ENCODE results near the gene FAR2. TPM values are rescaled to one million over a fixed set of nuclear protein-coding genes. Genes with fewer than 3 reads are reported as not detected.

FAR2 gene
- 7.4 and 7.9 TPM in 2 replicates for polyA plus RNA-seq (2012; rRNA removed)
- polyA plus RNA-seq (2012; cell fraction: cytosol; rRNA removed), result 7.3 and 7.5 TPM in 2 replicates
- polyA plus RNA-seq (2012; cell fraction: nucleus; rRNA removed), result 13.9 and 14.1 TPM in 2 replicates

- H2AFZ ChIP-seq (ENCODE audit: low read depth), result peak within 1 kb of the TSS; percentile 89
- DNase-seq, result peak; percentile 85
- H3K27me3 ChIP-seq (ENCODE audit: insufficient read depth), result no peaks in the 10 kb centered on the region
- peak within 1 kb of the TSS; percentile 70 to 83 for H3K4me3 ChIP-seq (ENCODE audit: low read depth in 2 of 2, low read length in 1 of 2)
- CTCF ChIA-PET, result interaction anchor here (1.1 to 2.3 kb wide), 3 partner anchors 9 to 76 kb away, joined by 3 to 6 read pairs (median 3); no protein-coding TSS in a partner anchor
- no peaks in the 10 kb centered on the region for H4K20me1 ChIP-seq (ENCODE audit: insufficient read depth)
- POLR2A ChIA-PET, result no interaction called here
- no peaks in the 10 kb centered on the region for H3K9me2 ChIP-seq
- peaks cover 0 to 13% of the 10 kb centered on the region in 2 experiments; a peak in 2 of 4 replicates for H3K4me1 ChIP-seq (ENCODE audit: control insufficient read depth in 1 of 2, insufficient read depth in 2 of 2, low read depth in 1 of 2, low read length in 1 of 2)
- H3F3A ChIP-seq (replicated peaks; ENCODE audit: insufficient read depth), result no peaks in the 10 kb centered on the region
- no peaks in the 10 kb centered on the region for H3K36me3 ChIP-seq (replicated peaks in 1 of 2; ENCODE audit: control insufficient read depth in 1 of 2, insufficient read depth in 2 of 2, low read length in 1 of 2)
- TF ChIP-seq SIN3A (IDR thresholded peaks at IDR 0.05; ENCODE audit: borderline replicate concordance, low read depth, low read length), result no peak
- 0 out of 2 replicates have a peak, but pooled peaks have one; percentile 6 for TF ChIP-seq TCF12 (IDR thresholded peaks at IDR 0.05)
- TF ChIP-seq POLR2AphosphoS5 (IDR thresholded peaks at IDR 0.05; ENCODE audit: low read depth, low read length), result peak; percentile 33; the same call in 1 of the 2 replicates
- no peak for TF ChIP-seq CTCF (IDR thresholded peaks at IDR 0.05)
- no peak for TF ChIP-seq PBX3 (IDR thresholded peaks at IDR 0.05)
- peak; percentile 14 for TF ChIP-seq CHD2 (IDR thresholded peaks at IDR 0.05; ENCODE audit: low read length, partially characterized antibody)
- H3K4me2 ChIP-seq, result peak within 1 kb of the TSS; percentile 81
- 28% methylated on average over 31 of the region's 66 CpGs for WGBS (ENCODE audit: low lambda C conversion rate)
- H3K27ac ChIP-seq (ENCODE audit: low read depth in 2 of 2, low read length in 1 of 2), result peak within 1 kb of the TSS; percentile 40 to 73
- peak within 1 kb of the TSS; percentile 85 for H3K9ac ChIP-seq
- H3K9me3 ChIP-seq, result no peaks in the 10 kb centered on the region
- H3K79me2 ChIP-seq (ENCODE audit: insufficient read depth), result no peaks in the 10 kb centered on the region
These were observed at the start of gene FAR2 for GRCh38 chr12:29148911-29149690. Gene FAR2 (plus strand): TSS chr12:29149278. CDS start chr12:29270450, 121,172 bp downstream.

- Histone ChIP-seq H3K4me1 (ENCODE audit: control insufficient read depth in 1 of 2, insufficient read depth in 2 of 2, low read depth in 1 of 2, low read length in 1 of 2) (no peaks in the 10 kb centered on the region; a peak in 2 of 4 replicates), H3K4me2 (no peak overlapping the region), H2AFZ (ENCODE audit: low read depth) (no peak overlapping the region), H3K4me3 (ENCODE audit: low read depth in 2 of 2, low read length in 1 of 2) (no peak overlapping the region), H3K79me2 (ENCODE audit: insufficient read depth) (no peaks in the 10 kb centered on the region; the same call in 1 of the 2 replicates), H3K27ac (ENCODE audit: low read depth in 2 of 2, low read length in 1 of 2) (no peak overlapping the region), H3K9ac (no peak overlapping the region), H3K9me3 (no peaks in the 10 kb centered on the region), H3K36me3 (replicated peaks in 1 of 2; ENCODE audit: control insufficient read depth in 1 of 2, insufficient read depth in 2 of 2, low read length in 1 of 2) (no peaks in the 10 kb centered on the region), H4K20me1 (ENCODE audit: insufficient read depth) (no peaks in the 10 kb centered on the region), H3F3A (replicated peaks; ENCODE audit: insufficient read depth) (no peaks in the 10 kb centered on the region), H3K27me3 (ENCODE audit: insufficient read depth) (no peaks in the 10 kb centered on the region), H3K9me2 (no peaks in the 10 kb centered on the region)
- TF ChIP-seq RCOR1 (IDR thresholded peaks at IDR 0.05; ENCODE audit: low read length), result no peak
- TF ChIP-seq USF2 (IDR thresholded peaks at IDR 0.05; ENCODE audit: borderline replicate concordance, low read depth, low read length), result no peak
- TF ChIP-seq JUND (IDR thresholded peaks at IDR 0.05), result no peak
- TF ChIP-seq TEAD4 (IDR thresholded peaks at IDR 0.05; ENCODE audit: borderline replicate concordance, insufficient read depth), result no peak
- TF ChIP-seq MEF2A (IDR thresholded peaks at IDR 0.05; ENCODE audit: borderline replicate concordance, low read depth), result no peak
- TF ChIP-seq NFIC (IDR thresholded peaks at IDR 0.05; ENCODE audit: borderline replicate concordance), result no peak
- TF ChIP-seq MXI1 (IDR thresholded peaks at IDR 0.05; ENCODE audit: low read depth, low read length), result no peak
- TF ChIP-seq RFX5 (IDR thresholded peaks at IDR 0.05; ENCODE audit: low read length), result no peak
- no peak for TF ChIP-seq ELF1 (IDR thresholded peaks at IDR 0.05)
- TF ChIP-seq FOXJ3 (CRISPR knock-in tag; IDR thresholded peaks at IDR 0.05), result no peak
- ChIA-PET POLR2A (no interaction called here), CTCF (no interaction called here)
- WGBS (ENCODE audit: low lambda C conversion rate), result 53% methylated on average over 2 of the region's 2 CpGs
- DNase-seq, result no peak
These were observed 46.3 kb upstream of the FAR2 start for GRCh38 chr12:29102741-29103140.
